ENCODE data around the gene FGF6. TPM values are rescaled to one million over a fixed set of nuclear protein-coding genes. Genes with fewer than 3 reads are reported as not detected.
"Not testable (repeated sequence)": the region's sequence is repeated elsewhere in the genome, so short reads cannot be mapped to it uniquely, and the experiment has no call there.

FGF6 gene
- total RNA-seq, 1 donor from 2014 or later, result not detected

- peak; percentile 14 for DNase-seq (ENCODE audit: extremely low read depth, low read depth, low spot score)
Observed at GRCh38 chr12:4421590-4422031, 24.0 kb downstream of the FGF6 start.

GRCh38 chr12:4420138-4420670 is 25.4 kb downstream of the FGF6 start:
- no peak for DNase-seq (ENCODE audit: extremely low read depth, low read depth, low spot score)

- no peak for DNase-seq (ENCODE audit: extremely low read depth, low read depth, low spot score)
Observed at GRCh38 chr12:4418913-4419312, 26.7 kb downstream of the FGF6 start.

- DNase-seq (ENCODE audit: extremely low read depth, low read depth, low spot score), result no peak
Observed at GRCh38 chr12:4417936-4418335, 27.7 kb downstream of the FGF6 start.

- no peak for DNase-seq (ENCODE audit: extremely low read depth, low read depth, low spot score)
Observed at GRCh38 chr12:4417455-4417854, 28.2 kb downstream of the FGF6 start.

- no peak for DNase-seq (ENCODE audit: extremely low read depth, low read depth, low spot score)
Observed at GRCh38 chr12:4416276-4416675, 29.3 kb downstream of the FGF6 start.

- DNase-seq (ENCODE audit: extremely low read depth, low read depth, low spot score), result no peak
Observed at GRCh38 chr12:4412465-4412864, 33.1 kb downstream of the FGF6 start.

- no peak for DNase-seq (ENCODE audit: extremely low read depth, low read depth, low spot score)
Observed at GRCh38 chr12:4412056-4412455, 33.6 kb downstream of the FGF6 start.

GRCh38 chr12:4407136-4407535 is 38.5 kb downstream of the FGF6 start:
- DNase-seq (ENCODE audit: extremely low read depth, low read depth, low spot score), result no peak

- DNase-seq (ENCODE audit: extremely low read depth, low read depth, low spot score), result not testable (repeated sequence)
Observed at GRCh38 chr12:4404877-4405637, 40.6 kb downstream of the FGF6 start.

GRCh38 chr12:4402996-4403395 is 42.6 kb downstream of the FGF6 start:
- no peak for DNase-seq (ENCODE audit: extremely low read depth, low read depth, low spot score)

GRCh38 chr12:4401117-4401516 is 44.5 kb downstream of the FGF6 start:
- no peak for DNase-seq (ENCODE audit: extremely low read depth, low read depth, low spot score)

- no peak for DNase-seq (ENCODE audit: extremely low read depth, low read depth, low spot score)
Observed at GRCh38 chr12:4395818-4396217, 49.8 kb downstream of the FGF6 start.

GRCh38 chr12:4393211-4393610 is 52.4 kb downstream of the FGF6 start:
- no peak for DNase-seq (ENCODE audit: extremely low read depth, low read depth, low spot score)

GRCh38 chr12:4392223-4392742 is 53.3 kb downstream of the FGF6 start:
- no peak for DNase-seq (ENCODE audit: extremely low read depth, low read depth, low spot score)

- DNase-seq (ENCODE audit: extremely low read depth, low read depth, low spot score), result no peak
Observed at GRCh38 chr12:4388662-4389061, 57.0 kb downstream of the FGF6 start.

- no peak for DNase-seq (ENCODE audit: extremely low read depth, low read depth, low spot score)
Observed at GRCh38 chr12:4388032-4388431, 57.6 kb downstream of the FGF6 start.

GRCh38 chr12:4387607-4388006 is 58.0 kb downstream of the FGF6 start:
- no peak for DNase-seq (ENCODE audit: extremely low read depth, low read depth, low spot score)

GRCh38 chr12:4386801-4387200 is 58.8 kb downstream of the FGF6 start:
- DNase-seq (ENCODE audit: extremely low read depth, low read depth, low spot score), result no peak
